Stimulated activated CD4-positive, alpha-beta T cell treated with anti-CD3 and anti-CD28 coated beads, TNF-alpha, amount 100 ng/mL, for 1 hour (primary cell): Measurements from ENCODE around the gene USP15.
A peak's percentile ranks its signal among the peaks of the same experiment; 100 is the strongest.
"Not testable (repeated sequence)": the region's sequence is repeated elsewhere in the genome, so short reads cannot be mapped to it uniquely, and the experiment has no call there.

Experiments used
- DNase-seq, 3 donors: peaks; one replicate each; pipeline ENCODE4 v3.0.0-alpha.2; 2020; ENCODE audit warnings: low read depth in 3 of 3, low spot score in 1 of 3

Gene USP15

DNA sequence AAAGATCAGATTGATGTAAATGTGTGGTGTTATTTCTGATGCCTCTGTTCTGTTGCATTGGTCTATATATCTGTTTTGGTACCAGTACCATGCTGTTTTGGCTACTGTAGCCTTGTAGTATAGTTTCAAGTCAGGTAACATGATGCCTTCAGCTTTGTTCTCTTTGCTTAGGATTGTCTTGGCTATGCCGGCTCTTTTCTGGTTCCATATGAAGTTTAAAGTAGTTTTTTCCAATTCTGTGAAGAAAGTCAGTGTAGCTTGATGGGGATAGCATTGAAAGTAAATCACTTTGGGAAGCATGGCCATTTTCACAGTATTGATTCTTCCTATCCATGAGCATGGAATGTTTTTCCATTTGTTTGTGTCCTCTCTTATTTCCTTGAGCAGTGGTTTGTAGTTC, 105.6 kb downstream of the USP15 start:
- not testable (repeated sequence) for DNase-seq

DNA sequence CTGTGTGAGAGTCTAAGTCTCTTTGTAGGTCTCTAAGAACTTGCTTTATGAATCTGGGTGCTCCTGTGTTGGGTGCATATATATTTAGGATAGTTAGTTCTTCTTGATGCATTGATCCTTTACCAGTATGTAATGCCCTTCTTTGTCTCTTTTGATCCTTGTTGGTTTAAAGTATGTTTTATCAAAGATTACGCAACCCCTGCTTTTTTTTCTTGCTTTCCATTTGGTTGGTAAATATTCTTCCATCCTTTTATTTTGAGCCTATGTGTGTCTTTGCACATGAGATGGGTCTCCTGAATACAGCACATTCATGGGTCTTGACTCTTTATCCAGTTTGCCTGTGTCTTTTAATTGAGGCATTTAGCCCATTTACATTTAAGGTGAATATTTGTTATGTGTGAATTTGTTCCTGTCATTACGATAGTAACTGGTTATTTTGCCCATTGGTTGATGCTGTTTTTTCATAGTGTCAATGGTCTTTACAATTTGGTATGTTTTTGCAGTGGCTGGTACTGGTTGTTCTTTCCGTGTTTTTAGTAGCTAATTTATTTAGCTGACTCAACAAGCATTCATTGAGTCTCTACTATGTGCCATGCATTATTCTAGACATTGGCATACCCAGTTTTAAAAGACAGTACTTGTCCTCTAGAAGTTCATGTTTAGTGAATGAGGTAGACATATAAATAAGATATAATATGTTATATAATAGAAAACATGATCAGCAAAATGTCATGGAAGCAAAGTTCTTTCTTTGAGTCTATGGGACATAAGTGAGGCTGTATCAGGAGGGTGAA, 108.4 kb downstream of the USP15 start:
- DNase-seq, result not testable (repeated sequence)

DNA sequence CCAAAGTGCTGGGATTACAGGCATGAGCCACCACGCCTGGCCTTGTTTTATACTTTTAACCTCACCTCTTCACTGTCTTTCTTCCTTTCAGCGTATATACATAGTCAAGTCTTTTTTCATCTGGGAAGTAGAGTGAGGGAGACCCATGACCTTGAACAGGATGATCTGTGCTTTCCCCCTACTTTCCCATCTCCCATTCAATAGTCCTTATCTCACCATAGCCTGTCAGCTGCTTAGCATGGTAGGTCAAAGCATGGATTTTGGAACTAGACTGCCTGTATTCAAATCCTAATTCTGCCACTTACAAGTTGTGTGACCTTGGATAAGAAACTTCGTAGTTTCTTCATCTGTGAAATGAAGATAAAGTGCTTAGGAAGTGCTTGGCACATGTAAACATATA, 110.0 kb downstream of the USP15 start:
- DNase-seq, result no peak

DNA sequence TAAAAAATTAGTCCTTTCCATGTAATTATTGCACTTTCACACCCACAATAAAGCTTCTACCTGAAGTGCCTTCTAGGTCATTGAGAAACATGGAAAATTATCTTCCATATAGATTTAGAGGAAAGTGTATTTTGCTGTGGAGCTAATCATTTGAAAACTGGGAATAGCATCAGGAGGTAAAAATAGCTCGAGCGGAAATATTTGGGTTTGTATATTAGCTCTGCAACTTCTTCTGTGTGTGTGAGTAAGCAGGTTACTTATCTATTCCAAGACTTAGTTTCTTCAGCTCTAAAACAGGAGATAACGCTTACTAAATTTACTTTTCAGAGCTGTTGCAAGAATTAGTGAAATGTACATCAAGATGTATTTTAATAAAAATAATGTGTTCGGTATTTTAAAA, 111.5 kb downstream of the USP15 start:
- no peak for DNase-seq

DNA sequence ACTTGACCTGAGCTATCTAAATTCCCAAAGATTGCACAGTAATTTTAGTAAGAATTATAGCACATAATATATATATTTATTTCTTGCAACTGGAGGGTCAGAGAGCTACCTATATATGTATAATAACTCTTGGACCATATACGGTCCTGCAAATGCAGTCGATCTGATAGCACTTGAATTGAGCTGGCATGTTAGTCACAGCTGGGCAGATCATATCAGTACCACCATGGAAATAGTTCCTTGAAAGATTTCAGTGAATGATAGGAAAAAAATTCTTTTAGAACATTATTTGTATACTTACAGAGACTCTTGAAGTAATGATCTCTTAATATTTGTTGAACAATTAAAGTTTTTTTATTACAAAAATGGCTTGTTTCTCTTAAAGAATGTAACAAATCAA, 111.9 kb downstream of the USP15 start:
- DNase-seq, result no peak

DNA sequence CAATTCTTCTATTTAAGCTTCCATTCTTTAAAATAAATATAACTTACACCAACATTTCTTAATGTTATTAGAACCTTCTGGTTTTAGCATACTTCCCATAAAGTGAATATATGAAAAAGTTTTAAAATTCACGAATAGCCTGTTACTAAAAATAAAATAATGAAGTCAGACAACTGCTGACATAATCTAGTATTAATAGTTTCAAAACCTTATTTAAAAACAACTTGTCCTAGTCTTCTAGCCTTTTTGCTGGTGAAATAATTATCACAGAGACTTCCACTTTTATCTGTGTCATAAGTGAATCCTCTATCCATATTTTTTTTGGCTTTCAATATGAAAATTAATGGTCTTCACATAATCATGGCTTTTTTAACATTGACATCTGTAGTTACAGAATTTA, 112.6 kb downstream of the USP15 start:
- DNase-seq, result no peak

DNA sequence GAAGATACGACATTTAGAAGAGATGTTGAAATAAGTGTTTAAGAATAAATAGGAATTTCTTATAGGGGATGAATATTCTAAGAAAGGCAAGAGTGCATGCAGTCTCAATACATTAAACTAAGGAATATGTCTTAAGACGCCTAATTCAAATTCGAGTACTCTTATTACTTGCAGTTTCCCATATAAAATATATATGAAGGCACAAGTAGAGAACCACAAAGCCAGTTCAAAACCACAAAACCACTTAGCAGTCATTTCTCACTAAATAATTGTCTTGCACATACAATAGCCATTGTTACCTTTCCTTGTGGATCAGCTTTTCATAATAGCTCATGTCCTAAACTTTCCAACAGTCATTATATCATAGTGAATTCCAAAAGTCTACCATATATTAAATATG, 115.4 kb downstream of the USP15 start:
- no peak for DNase-seq

DNA sequence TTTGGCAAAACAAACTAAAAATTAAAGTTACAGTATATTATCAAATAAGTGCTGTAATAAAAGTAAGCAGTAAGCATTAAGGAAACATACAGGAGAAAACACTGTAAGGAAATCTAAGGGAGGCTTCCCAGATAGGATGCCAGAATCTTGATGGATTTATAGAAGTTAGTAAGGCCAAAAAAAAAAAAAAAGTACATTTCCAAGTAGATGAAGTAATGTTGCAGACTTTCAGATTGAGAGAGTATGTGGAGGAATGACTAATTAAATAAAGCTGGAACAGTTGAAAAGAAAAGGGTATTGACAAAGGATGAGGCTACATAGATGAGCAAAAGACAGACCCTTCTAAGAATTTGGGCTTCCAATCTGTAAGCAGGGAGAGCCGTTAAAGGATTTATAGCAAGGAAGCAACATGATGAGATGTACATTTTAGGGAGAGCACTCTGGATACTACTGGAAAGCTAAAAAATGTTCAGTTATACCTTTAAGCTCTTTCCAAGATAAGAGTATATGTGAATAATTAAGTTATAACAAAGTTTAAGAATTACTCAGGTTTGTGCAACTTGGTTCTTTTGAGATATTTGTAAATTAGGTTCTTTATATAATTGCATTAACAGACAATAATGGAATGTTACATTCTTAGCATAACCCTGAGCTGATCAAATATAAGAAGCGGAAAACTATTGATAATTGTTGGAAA, 119.0 kb downstream of the USP15 start:
- no peak for DNase-seq

DNA sequence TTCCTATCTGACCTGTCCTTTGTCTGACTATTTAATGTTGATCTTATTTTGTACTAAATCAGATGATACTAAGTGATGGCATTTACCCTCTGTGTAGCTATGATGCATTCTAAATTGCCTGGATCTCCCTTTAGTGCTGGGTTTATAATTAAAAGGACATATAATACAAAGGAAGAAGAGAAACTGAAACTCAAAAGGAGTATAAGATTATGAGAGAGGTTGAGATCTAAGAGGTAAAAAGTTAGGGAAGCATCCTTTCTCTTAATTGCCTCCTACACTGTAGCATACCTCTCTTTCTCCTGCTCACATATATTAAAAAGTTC, 119.5 kb downstream of the USP15 start:
- no peak for DNase-seq

DNA sequence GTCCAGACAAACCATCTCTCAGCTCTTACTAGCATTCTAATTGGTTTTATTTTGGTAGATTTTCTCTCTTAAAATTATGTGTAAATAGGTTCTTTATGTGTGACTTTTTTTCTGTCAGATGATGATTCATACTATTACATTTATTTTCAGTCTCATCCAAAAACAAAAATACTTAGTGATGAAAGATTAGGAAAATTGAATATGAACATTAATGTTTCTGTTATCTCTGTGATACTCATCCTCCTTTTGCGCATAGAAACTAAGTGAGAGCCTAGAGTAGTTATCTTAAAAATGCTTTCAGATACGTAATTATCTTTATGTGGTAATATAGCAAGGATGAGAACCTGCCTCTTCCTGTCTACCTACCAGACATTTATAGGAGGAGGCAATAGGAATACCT, 122.3 kb downstream of the USP15 start:
- DNase-seq, result no peak

DNA sequence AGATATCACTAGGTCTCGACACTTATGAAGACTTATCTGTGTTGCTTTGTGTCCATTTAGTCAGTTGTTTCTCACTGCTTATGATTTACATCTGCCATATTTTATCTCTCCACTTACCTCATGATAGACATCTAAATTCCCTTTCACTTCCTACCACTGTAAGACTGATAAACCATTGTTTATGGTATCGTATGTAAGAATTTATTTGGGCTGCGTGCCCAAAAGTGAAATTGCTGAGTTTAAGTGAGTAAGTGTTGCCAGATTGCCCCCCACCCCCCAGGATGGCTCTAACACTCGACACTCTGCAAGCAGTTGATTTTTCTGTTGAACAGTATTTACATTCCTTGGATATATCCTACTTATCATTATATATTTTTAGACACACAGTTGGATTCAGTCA, 136.5 kb downstream of the USP15 start:
- no peak for DNase-seq

DNA sequence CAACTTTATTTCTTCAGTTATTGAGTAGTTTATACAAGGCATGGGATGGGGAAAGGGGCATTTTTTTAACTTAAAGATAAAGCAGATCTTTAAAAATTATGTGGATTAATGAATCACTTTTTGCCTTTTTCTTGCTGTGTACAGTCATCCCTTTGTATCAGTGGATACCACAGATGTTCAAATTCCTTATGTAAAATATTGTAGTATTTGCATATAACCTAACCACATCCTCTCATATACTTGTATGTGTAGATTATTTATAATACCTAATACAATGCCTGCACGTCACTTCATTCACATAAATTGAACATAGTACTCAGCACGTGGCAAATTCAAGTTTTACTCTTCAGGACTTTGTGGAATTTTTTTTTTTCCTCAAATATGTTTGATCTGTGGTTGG, 139.9 kb downstream of the USP15 start:
- no peak for DNase-seq

DNA sequence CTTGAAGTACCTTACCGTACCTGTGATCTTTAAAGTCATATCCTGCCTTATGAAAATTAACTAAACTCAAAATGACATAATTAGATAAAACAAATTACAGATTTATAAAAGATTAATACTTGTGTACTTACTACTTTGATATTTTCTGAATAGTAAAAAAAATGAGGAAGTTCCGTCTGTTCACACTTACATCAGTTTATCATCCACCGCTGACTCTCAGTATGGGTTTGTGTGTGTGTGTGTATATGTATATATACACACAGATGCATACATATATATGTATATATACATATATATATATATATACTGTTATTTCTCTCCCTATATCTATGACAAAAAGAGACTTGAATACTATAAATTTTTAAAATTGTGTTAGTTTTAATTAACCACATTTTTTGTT, 141.4 kb downstream of the USP15 start:
- no peak for DNase-seq

DNA sequence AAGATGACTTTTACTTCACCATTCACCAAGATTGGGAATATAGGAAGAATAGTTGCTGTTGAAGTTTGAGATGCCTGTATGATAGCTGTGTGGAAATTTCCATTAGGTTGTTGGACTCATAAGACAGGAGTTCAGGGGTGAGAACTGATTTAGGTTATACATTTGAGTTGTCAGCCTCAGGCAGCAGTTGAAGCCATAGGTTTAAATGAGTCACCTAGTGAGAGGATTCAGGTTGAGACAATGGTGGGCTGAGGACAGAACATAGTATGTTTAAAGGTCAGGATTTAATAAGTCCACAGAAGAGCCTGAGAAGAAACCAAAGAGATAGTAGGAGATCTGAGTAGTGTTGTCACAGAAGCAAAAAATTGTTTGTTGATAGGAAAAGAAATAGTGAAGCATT, 142.8 kb downstream of the USP15 start:
- no peak for DNase-seq

DNA sequence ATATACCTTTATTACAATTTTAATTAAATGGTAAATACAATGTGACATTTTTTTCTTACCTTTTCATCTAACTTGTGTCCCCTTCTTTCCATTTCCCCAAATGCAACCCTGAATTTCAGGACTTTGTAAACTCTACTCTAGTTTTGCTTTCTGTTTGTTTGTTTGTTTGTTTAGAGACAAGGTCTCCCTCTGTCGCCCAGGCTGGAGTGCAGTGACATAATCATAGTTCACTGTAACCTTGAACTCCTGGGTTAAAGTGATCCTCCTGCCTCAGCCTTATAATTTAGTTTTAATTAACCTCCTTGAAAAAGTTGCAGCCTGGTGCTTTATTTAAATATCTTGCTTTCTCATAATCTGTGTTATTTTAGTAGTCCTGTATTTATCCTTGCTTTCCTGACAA, 147.4 kb downstream of the USP15 start:
- DNase-seq, result no peak

DNA sequence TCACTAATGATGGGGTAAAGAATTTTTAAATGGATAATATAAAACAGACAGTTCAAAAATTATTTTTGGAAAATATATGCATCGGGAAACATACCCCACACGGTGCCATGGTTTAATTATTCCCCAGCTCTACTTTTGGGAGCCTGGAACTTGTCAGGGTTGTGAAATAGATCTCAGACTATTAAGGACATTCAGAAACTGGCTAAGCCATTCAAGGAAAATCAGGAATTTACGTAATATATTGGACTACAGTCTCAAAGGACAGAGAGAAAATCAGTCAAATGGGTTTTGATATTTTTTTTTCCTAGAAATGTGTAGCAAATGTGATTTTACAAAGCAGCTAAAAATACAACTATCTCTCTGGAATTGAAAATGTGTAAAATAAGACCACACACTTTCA, 148.9 kb downstream of the USP15 start:
- no peak for DNase-seq

DNA sequence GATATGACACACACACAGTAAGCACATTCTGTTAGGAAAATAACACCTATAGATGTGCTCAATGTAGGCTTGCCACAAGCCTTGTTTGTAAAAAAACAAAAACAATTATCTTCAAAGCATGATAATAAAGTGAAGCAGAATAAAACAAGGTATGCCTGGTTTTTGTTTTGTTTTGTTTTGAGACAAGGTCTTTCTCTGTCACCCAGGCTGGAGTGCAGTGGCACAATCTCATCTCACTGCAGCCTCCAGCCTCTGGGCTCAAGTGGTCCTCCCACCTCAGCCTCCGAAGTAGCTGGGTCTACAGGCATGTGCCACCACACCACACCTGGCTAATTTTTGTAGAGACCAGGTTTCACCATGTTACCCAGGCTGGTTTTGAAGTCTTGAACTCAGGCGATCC, 154.0 kb downstream of the USP15 start:
- no peak for DNase-seq

DNA sequence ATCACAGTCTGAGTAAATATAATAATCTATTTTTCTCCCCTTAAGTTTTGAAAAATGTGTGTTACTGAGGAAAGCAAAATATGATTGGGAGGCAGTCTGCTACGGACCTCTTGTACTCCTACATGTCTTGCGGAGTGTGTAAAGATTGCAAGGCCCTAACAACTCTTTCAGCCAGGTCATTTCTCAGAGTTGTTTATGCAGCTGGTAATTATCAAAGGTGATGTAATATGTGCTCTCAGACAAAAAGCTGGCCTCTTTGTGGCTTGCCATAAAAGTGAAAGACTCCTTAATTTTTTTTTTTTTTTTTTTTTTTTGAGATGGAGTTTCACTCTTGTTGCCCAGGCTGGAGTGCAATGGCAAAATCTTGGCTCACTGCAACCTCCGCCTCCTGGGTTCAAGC, 165.9 kb downstream of the USP15 start:
- no peak for DNase-seq

DNA sequence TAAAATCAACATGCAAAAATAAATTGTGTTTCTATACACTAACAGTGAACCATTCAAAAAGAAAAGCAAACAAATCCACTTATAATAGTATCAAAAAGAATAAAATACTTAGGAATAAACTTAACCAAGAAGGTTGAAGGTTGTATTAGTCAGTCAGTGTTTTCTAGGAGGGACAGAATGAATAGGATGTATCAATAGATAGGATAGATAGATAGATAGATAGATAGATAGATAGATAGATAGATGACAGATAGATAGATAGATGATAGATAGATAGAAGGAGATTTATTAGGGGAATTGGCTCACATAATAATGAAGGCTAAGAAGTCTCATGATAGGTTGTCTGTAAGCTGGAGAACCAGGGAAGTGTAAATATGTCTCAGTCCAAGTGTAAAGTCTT, 169.3 kb downstream of the USP15 start:
- no peak for DNase-seq

DNA sequence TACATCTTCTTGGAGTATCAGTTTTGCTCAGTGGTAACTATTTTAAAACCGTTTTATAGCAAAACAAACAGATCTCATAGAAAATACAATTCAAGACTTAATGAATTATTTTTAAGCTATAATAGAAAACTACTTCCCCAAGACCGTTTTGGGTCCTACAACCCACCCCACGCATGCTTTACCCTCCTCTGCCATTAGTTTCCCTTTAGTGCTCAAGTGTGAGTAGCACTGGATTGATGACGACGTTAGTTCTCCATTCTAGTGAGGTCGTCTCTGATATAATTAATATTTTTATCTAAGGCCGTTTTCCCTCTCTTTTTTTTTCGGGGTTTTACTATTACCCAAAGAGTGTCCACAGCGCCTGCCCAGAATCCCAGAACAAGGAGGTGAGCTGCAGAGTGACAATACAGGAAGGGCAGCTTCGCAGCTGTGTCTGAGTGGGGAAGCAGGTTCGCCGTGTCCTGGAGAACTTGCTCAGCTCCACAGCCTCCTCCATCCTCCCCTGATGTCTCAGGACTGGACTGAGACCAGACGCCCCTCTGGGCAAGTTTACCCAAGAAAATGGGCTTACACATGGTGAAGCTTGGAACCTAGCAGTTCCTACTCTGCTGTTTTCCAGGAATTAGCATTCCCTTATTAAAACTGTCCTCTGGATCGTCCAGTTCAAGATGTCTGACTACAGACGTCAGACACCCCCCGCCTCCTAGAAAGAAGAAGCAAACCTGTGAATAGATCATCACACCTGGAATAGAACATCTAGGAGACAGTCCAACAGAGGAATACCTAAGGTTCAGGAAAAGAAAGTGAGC, 174.5 kb downstream of the USP15 start:
- no peak for DNase-seq

DNA sequence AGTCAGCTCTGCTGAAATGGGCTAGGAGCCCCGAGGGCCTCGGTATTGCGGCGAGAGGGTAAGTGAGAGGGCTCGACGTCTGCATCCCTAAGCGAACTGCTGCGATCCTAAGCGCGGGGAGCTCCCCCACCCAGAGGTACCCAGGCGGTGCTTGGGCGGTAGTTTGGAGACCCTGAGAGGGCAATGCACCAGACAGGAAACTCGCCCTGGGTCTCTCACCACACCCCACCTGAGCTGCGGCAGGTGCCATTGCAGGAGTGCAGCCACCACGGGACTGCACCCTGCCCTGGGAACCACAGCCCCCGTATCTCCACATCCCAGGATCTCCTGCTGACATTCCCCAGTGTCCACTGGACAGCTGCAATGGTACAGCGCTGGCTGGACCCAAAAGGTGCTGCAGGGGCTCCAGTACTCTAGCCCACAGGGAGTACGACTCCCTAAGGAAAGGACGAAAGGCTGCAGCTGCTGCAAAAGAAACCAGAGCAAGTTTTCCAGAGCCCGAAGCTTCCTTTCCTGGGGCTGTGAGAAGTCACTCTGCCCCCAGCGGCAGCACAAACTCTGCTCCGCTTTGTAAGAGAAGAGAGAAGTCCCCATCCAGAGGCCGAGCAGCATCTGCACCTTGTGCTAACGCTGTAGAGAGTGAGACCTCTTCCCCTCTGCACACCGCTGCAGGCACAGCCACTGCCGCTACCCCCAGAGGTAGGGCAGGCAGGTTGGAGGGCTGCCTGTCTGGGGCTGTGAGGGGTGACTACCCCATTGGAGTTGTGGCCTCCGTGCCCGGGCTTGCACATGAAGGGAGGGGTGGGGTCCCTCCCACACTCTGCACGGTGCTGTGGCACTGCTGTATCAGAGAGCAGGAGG, 175.3 kb downstream of the USP15 start:
- DNase-seq, result peak in 1 of 3 donors; percentile 4
